ENCODE results near the gene CEACAM3.

GRCh38 chr19:41837981-41838708 lies 41.8 kb downstream of the CEACAM3 start:
- no peak for TF ChIP-seq CTCF (IDR thresholded peaks at IDR 0.05; ENCODE audit: insufficient read depth, low read length, poor library complexity, severe bottlenecking)
- TF ChIP-seq EZH2phosphoT487 (conservative IDR thresholded peaks at IDR 0.05; ENCODE audit: low read length) = no peak

Measured in SU-DHL-6 (cell line).